NCI-H1417 treated with DMSO at 0.1 percent for 48 hours (cell line): ENCODE data around the gene MTPN.

Source experiments
- DNase-seq: peaks from one replicate; lab custom pipeline; 2025; lab: John Stamatoyannopoulos, UW

The MTPN gene

GRCh38 chr7:135956393-135956792, 20.8 kb downstream of the MTPN start:
- no peak for DNase-seq

- no peak for DNase-seq
Observed at GRCh38 chr7:135950972-135951371, 26.2 kb downstream of the MTPN start.

- DNase-seq = no peak
Observed at GRCh38 chr7:135950429-135950828, 26.7 kb downstream of the MTPN start.

GRCh38 chr7:135946289-135947055, 30.7 kb downstream of the MTPN start:
- no peak for DNase-seq

- DNase-seq = no peak
Observed at GRCh38 chr7:135944753-135945152, 32.4 kb downstream of the MTPN start.

GRCh38 chr7:135943134-135943879, 33.9 kb downstream of the MTPN start:
- no peak for DNase-seq

- DNase-seq = no peak
Observed at GRCh38 chr7:135942614-135943013, 34.5 kb downstream of the MTPN start.

- DNase-seq = no peak
Observed at GRCh38 chr7:135940077-135941075, 36.8 kb downstream of the MTPN start.

GRCh38 chr7:135939261-135939812, 37.8 kb downstream of the MTPN start:
- DNase-seq = no peak

- no peak for DNase-seq
Observed at GRCh38 chr7:135938563-135938962, 38.6 kb downstream of the MTPN start.

GRCh38 chr7:135938086-135938485, 39.1 kb downstream of the MTPN start:
- no peak for DNase-seq

- no peak for DNase-seq
Observed at GRCh38 chr7:135936497-135937217, 40.5 kb downstream of the MTPN start.

- DNase-seq = no peak
Observed at GRCh38 chr7:135934651-135935050, 42.5 kb downstream of the MTPN start.

GRCh38 chr7:135933509-135934188, 43.5 kb downstream of the MTPN start:
- no peak for DNase-seq

GRCh38 chr7:135932131-135932530, 45.0 kb downstream of the MTPN start:
- no peak for DNase-seq

GRCh38 chr7:135930565-135931461, 46.3 kb downstream of the MTPN start:
- no peak for DNase-seq

- DNase-seq = no peak
Observed at GRCh38 chr7:135929722-135930141, 47.4 kb downstream of the MTPN start.

GRCh38 chr7:135929249-135929648, 47.9 kb downstream of the MTPN start:
- DNase-seq = no peak

GRCh38 chr7:135928136-135928535, 49.0 kb downstream of the MTPN start:
- DNase-seq = no peak

GRCh38 chr7:135925210-135925609, 51.9 kb downstream of the MTPN start:
- DNase-seq = no peak
